ENCODE results near the gene SMAD3.
A peak's percentile ranks its signal among the peaks of the same experiment; 100 is the strongest.
"Not testable (repeated sequence)": the region's sequence is repeated elsewhere in the genome, so short reads cannot be mapped to it uniquely, and the experiment has no call there.

SMAD3 gene

DNA sequence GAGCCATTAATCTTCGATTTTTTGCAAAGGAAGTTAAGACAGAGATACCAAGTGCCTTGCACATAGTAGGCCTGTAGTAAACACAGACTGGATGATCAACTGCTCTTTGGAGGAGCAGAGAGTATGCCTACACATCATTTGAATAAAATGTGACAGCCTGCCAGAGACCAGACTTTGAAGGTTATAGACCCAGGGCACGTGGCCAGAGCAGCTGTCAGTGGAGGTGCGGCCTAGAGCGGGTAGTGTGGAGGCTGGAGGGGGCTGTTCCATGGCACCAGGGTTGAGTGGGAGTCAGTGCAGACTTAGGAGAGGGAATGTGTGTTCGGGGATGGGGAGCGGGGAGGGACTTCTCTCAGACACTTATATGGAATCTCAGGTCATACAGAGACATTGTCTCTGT, 80.8 kb downstream of the SMAD3 start:
- no peak for DNase-seq

DNA sequence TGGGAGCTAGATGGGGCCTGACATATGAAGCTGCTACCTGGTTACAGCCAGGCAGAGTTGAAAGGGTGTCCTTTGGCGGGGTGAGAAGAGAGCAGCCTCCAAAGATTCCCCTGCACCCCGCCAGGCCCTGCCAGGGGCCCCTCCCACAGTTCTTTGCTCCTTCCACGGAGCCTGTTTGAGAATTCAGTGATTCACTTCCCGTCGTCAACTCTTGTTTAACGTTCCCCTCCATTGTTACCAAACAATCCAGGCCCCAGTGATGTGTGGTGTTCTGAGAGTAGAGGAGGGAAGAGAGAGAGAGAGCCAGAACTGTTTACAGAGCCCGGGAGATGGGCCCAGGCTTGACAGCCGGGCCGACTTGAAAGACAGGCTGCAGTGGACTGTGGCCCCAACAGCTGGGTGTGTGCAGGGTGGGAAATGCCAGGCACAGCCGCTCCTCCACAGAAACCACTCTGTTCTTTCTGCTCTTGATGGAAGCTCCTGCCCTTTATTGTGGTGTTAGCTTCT, 81.5 kb downstream of the SMAD3 start:
- DNase-seq: peak in 2 of 6 experiments; percentile 2 to 16

DNA sequence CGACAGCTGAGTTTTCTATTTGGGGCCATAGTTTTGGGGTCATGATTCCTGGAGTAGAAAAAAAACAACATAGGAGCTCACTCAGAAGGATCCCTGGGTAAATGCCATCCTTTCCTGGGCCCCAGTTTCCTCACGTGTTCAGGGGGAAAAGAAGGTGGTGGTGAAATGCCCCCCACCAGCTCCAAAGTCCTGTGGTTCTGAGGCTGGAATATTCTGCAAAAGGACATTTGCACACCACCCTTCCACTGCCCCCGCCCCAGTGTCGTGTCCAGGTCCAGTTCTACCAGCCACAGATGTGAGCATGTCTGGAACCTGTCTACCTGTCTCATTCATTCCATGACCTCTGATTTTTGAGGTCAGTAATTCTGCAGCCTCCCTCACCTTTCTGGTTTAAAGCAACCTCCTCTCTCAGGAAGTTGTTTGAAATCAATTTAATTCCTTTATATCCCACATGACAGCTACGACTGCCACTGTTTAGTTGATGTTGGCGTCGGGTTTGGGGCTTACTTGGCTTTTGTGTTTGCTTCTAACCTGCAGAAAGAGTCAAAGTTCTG, 82.1 kb downstream of the SMAD3 start:
- DNase-seq: no peak

DNA sequence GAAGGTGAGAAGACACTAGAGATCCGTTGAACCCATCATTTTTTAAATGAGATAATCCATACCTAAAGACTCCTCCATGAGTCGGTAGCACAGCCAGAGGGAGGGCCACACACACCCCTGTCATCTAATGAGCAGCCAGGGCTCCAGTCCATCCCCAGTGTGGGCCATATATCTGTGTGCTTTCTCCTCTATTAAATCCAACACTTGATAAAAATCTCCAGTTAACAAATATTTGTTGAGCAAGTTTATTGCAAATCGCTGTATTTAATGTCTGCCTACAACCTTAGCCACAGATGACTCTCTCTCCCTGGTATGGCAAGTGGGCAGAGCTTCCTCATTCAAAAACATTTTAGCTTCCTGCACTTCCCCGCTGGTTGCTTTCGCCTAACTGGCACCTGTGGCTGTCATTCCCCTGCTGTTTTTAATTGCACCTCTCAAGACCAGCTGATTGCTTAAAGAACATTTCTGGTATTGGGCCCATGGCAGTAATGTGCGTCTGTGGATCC, 82.8 kb downstream of the SMAD3 start:
- DNase-seq: no peak

DNA sequence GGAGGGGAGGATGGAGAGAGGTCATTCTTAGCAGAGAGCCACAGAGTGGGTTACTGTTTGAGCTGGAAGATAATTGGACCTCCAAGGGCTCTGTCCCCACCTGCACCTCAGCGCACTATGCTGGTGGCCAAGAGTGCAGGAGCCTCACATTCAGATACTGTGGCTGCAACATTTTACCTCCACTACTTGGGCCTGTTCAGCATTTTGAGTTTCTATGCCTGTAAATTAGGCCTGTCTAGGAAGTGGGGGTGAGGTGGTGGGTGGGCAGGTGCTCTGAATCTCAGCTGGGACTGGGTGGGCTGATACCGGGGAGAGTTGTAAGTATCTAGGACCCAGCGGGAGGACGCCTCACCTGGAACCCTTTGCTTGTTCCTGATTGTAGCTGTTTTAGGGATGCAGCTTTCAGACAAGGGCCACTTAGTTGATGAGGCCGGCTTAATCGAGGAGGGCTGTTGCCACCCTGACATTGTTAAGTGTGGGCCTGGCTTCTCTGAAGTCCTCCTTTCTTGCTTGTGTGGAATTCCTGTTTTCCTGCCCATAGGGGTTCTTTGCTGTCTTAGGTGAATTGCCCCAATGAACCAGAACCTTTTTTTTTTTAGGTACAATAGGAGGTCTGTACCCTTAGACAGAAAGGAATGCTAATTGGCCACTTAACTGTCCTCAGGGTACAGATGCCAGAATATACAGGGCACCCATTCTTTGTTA, 83.8 kb downstream of the SMAD3 start:
- no peak for DNase-seq

DNA sequence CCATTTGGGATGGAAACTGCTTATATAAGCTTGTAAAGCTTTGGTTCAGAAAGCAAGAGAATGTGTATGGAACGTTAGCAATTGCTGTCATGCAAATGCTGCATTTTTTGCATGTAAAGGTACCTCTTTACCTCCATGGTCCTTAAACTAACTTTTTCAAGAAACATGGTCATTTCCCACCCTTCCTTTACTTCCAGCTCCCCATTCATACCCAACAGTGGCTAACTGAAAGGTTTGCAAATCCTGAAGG, 84.3 kb downstream of the SMAD3 start:
- DNase-seq: no peak

DNA sequence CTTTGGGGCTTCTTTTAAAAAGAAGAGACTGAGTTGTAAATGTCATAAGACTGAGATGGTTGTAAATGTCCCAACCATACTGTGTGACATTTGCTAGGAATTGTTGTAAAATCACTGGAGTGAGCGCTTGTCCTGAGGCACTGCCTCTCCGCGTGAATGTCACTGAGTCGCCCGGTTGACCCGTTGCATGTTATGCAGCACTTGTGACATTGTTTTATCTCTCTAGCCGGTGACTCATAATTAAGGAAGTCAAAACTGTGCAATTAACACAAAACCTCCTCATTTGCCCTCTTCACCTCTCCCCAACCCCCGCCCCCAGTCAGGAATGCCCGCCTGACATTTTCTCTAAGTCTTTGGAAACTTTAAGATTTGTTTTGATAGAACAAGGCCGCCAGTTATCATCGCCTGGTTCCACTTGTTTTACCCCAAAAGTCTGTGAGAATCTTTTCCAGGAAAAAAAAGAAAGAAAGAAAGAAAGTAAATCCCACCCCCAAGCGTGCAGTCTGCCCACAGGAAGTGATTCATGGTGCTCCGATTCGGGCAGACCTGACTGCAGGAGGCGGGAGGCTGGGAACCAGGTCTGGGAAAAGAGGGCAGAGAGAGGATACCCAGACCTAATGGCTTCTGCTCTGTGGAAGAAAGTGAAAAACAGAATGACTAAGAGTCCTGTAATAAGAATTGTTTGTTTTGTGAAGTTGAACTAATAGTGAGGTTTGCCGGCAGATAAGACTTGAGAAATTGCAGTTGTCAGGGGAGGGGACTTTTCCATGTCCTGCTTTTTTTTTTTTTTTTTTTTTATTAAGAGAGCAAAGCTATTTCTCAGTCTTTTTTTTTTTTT, 84.8 kb downstream of the SMAD3 start:
- DNase-seq: no peak

DNA sequence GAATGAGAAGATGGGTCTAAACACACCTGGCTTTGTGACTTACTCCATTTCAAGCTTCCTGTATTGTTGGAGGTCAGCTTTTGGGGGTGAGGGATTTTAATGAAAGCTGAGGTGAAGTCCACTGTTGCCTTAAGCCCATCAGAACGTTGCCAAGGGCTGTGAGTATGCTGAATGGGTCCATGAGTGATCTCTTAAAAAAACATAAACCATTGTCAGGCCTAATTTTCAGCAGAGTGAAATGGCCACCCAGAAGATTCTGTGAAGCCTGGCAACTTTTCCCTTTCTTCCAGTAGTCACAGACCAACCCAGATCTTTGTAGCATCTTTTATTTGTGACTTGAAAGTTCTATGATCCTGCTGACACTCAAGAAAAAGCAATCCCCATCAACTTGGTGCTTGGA, 87.0 kb downstream of the SMAD3 start:
- DNase-seq: no peak

DNA sequence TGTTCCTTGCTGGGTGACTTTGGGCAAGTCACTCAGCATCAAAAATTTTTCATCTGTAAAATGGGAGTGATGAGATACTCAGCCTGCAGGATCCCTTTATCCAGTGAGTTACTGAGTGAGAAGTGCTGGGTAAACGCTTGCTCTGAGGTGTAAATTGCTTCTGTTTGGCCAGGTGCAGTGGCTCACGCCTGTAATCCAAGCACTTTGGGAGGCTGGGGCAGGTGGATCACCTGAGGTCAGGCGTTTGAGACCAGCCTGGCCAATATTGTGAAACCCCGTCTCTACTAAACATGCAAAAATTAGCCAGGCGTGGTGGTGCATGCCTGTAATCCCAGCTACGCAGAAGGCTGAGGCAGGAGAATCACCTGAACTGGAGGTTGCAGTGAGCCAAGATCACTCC, 87.6 kb downstream of the SMAD3 start:
- not testable (repeated sequence) for DNase-seq

DNA sequence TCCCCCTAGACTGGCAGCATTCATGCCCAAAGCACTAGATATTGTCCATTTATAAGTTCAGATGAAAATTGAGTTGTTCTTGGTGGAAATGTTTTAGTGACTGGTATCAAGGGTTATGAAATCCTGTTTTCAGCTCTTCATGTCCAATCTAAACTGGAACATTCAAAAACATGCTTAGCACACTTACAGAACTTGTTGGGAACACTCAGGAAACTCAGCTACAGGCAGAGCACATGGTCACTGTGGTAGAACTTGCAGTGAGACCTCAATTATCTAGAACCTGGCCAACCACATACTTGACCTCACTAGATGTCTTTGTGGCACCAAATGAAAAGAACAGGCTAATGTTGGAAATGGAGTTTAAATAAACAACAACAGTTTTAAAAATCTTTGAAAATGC, 88.8 kb downstream of the SMAD3 start:
- no peak for DNase-seq

DNA sequence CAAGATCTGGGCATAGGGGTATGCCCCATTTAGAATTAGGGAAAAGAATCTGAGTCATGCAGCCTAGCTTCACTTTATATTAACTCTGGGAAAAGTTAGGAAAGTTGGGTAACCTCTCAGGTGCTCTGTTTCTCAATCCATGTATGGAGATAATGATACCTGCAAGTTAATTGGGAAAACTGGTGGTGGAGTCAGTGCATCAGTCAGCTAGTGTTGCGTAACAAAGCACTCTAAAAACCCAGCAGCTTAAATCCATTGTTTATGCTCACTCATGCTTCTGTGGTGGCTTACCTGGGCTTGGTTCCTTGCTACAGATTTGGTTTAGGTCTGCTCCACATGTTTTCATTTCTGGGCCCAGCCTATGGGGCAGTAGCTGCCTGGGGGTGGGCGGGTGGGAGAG, 91.0 kb downstream of the SMAD3 start:
- no peak for DNase-seq

DNA sequence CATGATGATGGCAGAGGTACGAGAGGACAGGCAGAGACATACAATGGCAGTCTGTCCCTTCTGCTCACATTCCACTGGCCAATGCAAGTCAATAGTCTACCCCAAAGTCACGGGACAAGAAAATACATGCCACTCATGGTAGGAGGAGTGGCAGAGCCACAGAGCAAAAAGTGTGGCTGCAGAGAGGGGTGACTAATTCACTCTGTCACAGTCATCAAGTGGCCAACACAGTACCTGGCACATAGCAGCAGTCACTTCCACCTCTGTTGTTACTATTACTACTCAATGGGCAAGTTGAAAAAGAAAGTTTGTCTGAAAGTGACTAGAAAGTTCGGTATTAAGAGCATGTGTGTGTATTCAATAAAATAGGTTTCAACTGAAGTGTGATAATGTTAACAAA, 91.4 kb downstream of the SMAD3 start:
- DNase-seq: no peak

DNA sequence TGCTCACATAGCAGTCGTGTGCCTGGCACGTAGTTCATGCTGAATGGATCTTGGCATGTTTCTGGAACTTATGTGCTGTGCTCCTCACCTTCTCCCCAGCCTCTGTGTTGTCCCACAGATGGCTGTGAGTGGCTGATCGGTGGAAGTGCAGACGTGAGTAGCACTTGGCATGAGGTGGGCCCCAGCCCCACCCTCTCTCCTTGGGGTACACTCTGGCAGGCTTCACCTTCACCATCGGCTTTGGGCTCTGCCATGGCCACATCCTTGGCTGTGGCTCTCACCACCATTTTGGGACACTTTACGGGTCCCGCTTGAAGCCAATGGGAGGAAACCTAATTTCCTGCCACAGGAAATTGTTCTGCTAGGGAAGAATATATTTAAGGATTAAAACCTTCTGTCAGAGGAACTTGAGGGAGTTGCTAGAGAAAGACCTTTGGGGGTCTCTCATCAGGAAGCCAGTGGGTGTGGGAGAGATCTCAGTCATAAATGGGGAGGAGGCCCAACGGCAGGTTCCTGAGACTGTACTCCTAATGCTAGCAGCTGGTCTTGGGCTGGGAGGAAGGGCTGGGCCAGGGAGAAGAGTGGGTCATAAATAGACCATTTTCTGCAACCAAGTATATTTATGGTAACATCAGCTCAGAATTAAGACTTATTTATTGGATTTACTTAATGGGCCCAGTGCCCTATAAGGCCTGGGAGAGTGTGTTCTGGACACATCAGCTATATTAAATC, 92.3 kb downstream of the SMAD3 start:
- DNase-seq: no peak

DNA sequence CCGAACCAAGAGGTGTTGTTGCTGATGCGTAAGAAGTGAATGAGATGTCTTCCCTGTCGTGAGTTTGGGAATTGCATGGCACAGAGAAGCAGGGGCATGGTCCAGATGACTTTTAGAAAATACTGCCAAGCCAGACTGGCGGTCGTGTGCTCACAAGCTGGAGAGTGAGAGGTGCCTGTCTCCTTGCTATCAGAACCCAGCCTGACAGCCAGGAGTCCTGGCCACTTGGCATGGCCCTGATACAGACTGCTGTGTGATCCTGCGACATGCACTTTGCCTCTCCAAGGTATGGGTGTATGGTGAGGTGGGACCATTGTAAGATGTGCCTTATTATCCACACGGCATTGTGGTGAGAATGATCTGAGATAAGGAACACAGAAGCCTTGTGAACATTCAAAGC, 93.0 kb downstream of the SMAD3 start:
- DNase-seq: no peak

DNA sequence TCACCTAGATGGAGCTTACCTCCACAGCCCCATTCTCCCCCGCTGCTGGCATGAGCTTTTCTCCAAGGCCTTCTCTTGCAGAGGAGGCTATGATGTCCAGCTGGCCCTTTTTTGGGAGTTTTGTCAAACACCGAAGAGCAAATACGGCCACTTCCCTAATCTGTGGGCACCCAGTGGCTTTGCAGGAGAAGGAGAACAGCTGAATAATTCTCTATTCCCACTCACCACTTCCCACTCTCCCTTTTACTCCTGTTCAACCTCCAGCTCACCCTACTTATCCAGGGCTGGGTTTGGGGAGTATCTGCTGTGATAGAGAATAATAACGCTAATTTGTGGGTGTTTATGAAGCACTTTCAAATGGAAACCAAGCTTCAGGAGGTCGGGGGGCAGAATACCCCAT, 96.0 kb downstream of the SMAD3 start:
- DNase-seq: no peak

DNA sequence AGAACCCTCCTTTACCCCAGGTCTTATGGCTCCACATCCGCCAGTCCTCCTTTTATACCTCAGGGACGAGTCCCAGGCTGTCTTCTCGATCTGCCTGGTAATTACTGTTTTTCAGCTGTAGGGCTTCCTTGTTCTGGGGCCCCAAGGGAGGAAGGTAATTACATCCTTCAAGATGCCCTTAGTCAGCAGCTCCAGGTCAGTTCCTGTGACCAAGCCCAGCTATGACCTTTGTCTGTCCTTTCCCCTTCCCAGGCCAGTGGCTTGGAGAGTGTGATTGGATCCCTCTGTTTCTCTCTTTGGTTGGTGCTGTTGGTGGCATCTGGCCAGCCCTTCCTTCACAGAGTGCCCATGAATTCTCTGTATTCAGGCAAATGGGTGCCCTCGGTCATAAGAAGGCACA, 96.5 kb downstream of the SMAD3 start:
- no peak for DNase-seq

DNA sequence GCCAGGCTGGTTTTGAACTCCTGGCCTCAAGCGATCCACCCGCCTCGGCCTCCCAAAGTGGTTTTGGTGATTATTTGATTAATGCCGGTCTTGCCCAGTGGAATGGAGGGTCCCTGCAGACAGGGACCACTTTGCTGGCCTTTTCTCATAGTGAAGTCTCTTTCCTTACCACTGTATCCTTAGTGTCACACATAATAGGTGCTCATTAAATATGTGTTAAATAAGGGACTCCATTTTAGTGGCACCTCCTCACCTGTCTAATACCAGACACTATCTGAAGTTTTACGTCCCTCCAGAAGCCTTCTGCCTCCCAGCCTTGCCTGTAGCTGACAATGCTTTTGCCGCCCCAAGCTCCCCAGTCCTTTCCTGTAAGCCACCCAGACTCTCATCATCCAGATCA, 97.8 kb downstream of the SMAD3 start:
- no peak for DNase-seq

DNA sequence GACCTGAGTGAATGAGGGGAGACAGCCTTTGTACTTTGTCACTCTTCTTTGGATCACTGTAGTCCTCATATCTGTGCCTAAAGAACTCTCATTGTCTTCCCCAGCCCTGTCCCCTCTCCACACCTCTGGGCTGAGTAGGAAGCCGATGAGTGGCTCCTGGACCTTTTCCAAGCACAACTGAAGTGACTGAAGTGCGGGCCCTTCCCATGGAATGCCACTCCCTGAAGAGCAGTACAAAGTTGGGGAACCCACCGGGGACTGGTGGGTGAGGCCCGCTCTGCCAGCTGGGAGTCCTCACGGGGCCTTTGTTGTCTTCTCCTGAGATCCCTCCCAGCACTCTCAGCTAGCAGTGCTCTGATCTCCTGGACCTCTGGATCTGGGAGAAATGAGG, 99.0 kb downstream of the SMAD3 start:
- no peak for DNase-seq

DNA sequence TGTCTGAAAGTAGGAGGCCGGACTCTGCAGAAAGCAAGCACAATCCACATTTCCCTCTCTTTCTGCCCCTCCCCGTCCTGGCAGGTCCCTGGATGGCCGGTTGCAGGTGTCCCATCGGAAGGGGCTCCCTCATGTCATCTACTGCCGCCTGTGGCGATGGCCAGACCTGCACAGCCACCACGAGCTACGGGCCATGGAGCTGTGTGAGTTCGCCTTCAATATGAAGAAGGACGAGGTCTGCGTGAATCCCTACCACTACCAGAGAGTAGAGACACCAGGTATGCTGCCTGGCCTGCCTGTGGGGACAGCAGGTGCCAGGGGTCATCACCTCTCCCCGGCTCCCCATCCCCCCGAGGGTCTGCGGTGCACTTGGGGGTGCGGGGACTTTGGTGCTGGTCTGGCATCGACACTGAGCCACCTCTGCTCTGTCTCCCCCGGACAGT, 99.4 kb downstream of the SMAD3 start:
- no peak for DNase-seq

DNA sequence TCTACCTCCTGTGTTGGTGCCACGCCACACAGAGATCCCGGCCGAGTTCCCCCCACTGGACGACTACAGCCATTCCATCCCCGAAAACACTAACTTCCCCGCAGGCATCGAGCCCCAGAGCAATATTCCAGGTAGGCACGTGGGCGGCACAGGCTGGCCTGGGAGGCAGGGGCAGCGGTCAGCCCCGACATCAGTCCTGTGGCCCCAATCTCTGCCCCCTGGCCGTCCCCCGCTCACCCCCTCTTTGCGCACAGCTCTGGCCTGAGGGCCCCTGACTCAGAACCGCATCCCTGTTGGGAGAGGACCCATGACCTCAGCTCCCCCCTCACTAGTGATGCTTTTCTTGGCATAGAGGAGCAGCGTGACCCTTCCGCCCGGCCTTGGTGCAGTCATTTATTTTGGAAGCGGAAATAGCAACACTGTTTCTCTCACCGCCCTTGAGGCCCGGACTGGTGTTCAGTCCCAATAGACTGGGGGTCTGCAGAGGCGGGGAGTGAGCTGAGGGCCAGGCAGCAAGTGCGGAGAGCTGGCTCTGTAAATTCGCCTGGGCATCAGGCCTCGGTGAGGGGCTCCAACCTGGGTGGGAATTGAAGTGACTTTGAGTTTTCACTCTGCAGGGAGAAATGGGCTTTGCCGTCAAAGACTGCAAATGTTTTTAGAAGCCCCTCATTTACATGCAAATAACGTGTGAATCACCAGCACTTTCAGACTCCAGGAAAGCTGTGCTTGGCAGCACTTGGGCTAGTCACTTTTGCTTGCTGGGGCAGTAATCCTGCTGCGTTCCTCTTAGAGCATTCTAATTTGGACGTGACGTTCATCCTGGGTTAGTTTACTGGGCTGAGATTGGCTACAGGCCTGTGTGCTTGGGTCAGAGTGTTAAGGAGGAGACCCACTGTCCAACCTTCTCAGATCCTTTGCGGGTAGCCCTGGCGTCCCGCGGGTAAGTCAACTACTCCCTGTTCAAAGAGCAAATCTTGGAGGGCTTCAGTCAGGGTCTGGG, 100.2 kb downstream of the SMAD3 start:
- DNase-seq: no peak

DNA sequence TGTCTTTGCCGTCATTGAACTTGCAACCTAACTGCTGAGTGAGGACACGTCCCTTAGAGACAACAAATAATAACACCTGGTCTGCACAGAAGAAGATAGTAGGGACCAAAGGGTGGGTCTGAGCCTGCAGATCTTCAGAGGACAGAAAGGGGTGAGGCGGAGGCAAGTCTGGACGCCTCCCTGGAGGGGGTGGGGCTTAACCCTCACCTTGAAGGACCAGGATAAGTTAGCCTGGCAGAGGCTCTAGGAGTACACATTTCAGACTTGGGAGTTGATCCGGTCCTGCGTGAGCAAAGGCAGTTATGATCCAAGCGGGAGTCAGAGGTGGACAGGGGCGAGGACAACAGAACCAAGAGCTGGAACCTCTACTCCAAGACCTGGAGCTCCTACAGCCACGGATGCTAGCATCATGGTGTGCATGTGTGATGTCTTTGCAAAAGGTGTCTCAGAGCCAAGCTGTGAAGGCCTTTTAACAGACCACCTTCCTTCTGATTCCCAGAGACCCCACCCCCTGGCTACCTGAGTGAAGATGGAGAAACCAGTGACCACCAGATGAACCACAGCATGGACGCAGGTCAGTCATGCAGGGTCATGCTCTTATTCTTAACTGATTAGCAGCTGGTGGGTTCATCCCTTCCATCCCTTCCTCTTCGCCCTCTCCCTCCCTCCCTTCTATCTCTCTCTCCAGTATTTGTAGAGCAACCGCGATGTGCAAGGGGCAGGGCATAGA, 101.0 kb downstream of the SMAD3 start:
- no peak for DNase-seq

Data from stimulated activated naive CD4-positive, alpha-beta T cell (primary cell).